Heart right ventricle (tissue), 16 donors: ENCODE results near the gene TRA2A. TPM values are rescaled to one million over a fixed set of nuclear protein-coding genes. Genes with fewer than 3 reads are reported as not detected.
"Not testable (repeated sequence)": the region's sequence is repeated elsewhere in the genome, so short reads cannot be mapped to it uniquely, and the experiment has no call there.

Experiments used
- ATAC-seq, 8 donors: fragments of 200-7000 bp; cut with Tn5 transposase; one replicate each; pipeline ENCODE4 v1.9.1; 2020; ENCODE audit warnings: mild to moderate bottlenecking in 8 of 8, moderate library complexity in 8 of 8, moderate number of reproducible peaks in 1 of 8
- DNase-seq, 2 donors: peaks; one replicate each; pipeline ENCODE4 v3.0.0-alpha.2; 2020
- H3K27ac ChIP-seq, 10 donors: fragments of 200-600 bp; sonication (generic) in 2 of 10; one replicate each; pipeline versions ENCODE4 v1.5.0 to v1.8.0; 2020 to 2022; ENCODE audit warnings: mild to moderate bottlenecking in 3 of 10
- H3K27me3 ChIP-seq, 7 donors: fragments of 200-600 bp; one replicate each; pipeline ENCODE4 v1.8.0; 2021 to 2022; ENCODE audit warnings: mild to moderate bottlenecking in 2 of 7
- H3K36me3 ChIP-seq, 9 donors: fragments of 200-600 bp; sonication (generic) in 1 of 9; one replicate each; pipeline versions ENCODE4 v1.5.0 to v1.8.0; 2020 to 2022; ENCODE audit warnings: mild to moderate bottlenecking in 2 of 9
- H3K4me1 ChIP-seq, 9 donors: fragments of 200-600 bp; sonication (generic) in 1 of 9; one replicate each; pipeline versions ENCODE4 v1.5.0 to v1.8.0; 2020 to 2022; ENCODE audit warnings: mild to moderate bottlenecking in 4 of 9
- H3K4me3 ChIP-seq, 10 donors: fragments of 200-600 bp; sonication (generic) in 2 of 10; one replicate each; pipeline versions ENCODE4 v1.5.0 to v1.8.0; 2020 to 2022; ENCODE audit warnings: mild to moderate bottlenecking in 7 of 10, moderate library complexity in 2 of 10
- H3K9me3 ChIP-seq, 11 donors: fragments of 200-600 bp in 10 of 11; sonication (generic) in 2 of 11; one replicate each; pipeline versions ENCODE4 v1.5.0 to v1.8.0; 2013 to 2022; ENCODE audit warnings: mild to moderate bottlenecking in 2 of 11, control low read depth in 1 of 11, moderate library complexity in 1 of 11
- WGBS, 2 donors: extraction: QIAGEN DNeasy Blood & Tissue Kit; methylation state at CpG; one replicate each; pipeline ENCODE4 v1.1.7; 2013; ENCODE audit warnings: inconsistent platforms in 1 of 2; 5-methylcytosine and 5-hydroxymethylcytosine counted together
- intact Hi-C, 10 donors: fragments of 100-400 bp; cut with DNase I; formaldehyde crosslinking; loops; one replicate each; pipeline versions ENCODE4 v1.11.1 to v1.14.2; 2022
- polyA plus RNA-seq, 2 donors: library from polyadenylated mRNA; stranded (reverse); fragments of 200-250 nt; gene quantifications; one replicate each; pipeline ENCODE4 v1.2.3, GENCODE V29; 2013
- total RNA-seq, 10 donors: library from RNA; stranded (reverse); fragmentation: NEBNext Ultra II Directional in 3 of 10; extraction: Animal tissue kit (Norgen Biotek cat#: 25700) in 3 of 10; gene quantifications; one replicate each; pipeline versions ENCODE4 v1.2.1 to v1.2.4, GENCODE V29; 2021 to 2023
- TF ChIP-seq, protein P1 (sequence below), 9 donors: fragments of 200-600 bp; sonication (generic) in 2 of 9; IDR thresholded peaks; one replicate each; pipeline versions ENCODE4 v1.5.0 to v1.8.0; 2021 to 2022; ENCODE audit warnings: antibody characterized with exemption in 9 of 9, mild to moderate bottlenecking in 5 of 9, moderate library complexity in 1 of 9
- donor health status: Arrhythmogenic right ventricular cardiomyopathy.
- donor health status: ischemic (EF 13 %, LVEDD 7.1; RV severe dilation, severe dysfunction).
- donor health status: healthy with polysubstance abuse.
- donor health status: DM: no; HTN: yes; CAD: no.
- donor health status: DM: no; HTN: no; CAD: no.
- donor health status: ischemic (EF 25% LVEDD 6.9; RV normal size, moderate dysfunction).
- donor health status: ischemic (EF 25% LVEDD 5.7; RV mildly dilated, moderate dysfunction).
- donor health status: healthy.
- donor health status: DM: yes; HTN: yes; CAD: no.
- donor health status: Ischemic cardiomyopathy.
- donor health status: ischemic (EF 35%, LVEDD 5.7; RV mildly dilated, moderate dysfunction).
- donor health status: nonischemic (EF 11% LVEDD 7.7; RV severe dilation, severe dysfunction).
- donor health status: DM: yes; HTN: yes; CAD: no.
- donor health status: PGD.
- donor health status: ischemic (EF 29% LVEDD 5.4; RV normal size, mild dysfunction).
- donor health status: nonischemic (EF 23%, LVEDD 6.1; RV moderate dilation, normal function).

The TRA2A gene
- total and polyA plus RNA-seq, 12 donors = 24.6 to 86.8 (median 31.2) TPM

- no peak for DNase-seq
- Histone ChIP-seq H3K27ac (no peak overlapping the region), H3K27me3 (no peaks in the 10 kb centered on the region), H3K36me3 (peaks cover 0 to 10% (median 0%) of the 10 kb centered on the region in 9 donors), H3K4me1 (peaks cover 0 to 6% (median 0%) of the 10 kb centered on the region in 9 donors), H3K4me3 (no peak overlapping the region), H3K9me3 (no peaks in the 10 kb centered on the region)
- TF ChIP-seq, protein P1, sequence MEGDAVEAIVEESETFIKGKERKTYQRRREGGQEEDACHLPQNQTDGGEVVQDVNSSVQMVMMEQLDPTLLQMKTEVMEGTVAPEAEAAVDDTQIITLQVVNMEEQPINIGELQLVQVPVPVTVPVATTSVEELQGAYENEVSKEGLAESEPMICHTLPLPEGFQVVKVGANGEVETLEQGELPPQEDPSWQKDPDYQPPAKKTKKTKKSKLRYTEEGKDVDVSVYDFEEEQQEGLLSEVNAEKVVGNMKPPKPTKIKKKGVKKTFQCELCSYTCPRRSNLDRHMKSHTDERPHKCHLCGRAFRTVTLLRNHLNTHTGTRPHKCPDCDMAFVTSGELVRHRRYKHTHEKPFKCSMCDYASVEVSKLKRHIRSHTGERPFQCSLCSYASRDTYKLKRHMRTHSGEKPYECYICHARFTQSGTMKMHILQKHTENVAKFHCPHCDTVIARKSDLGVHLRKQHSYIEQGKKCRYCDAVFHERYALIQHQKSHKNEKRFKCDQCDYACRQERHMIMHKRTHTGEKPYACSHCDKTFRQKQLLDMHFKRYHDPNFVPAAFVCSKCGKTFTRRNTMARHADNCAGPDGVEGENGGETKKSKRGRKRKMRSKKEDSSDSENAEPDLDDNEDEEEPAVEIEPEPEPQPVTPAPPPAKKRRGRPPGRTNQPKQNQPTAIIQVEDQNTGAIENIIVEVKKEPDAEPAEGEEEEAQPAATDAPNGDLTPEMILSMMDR (IDR thresholded peaks at IDR 0.05) = no peak
- no peak for ATAC-seq
- 95 to 97% methylated on average over 9 of the region's 9 CpGs for WGBS, 2 donors
- intact Hi-C loops = no loop called here
Measured at GRCh38 chr7:23494009-23494408, 37.8 kb downstream of the TRA2A start.

DNA sequence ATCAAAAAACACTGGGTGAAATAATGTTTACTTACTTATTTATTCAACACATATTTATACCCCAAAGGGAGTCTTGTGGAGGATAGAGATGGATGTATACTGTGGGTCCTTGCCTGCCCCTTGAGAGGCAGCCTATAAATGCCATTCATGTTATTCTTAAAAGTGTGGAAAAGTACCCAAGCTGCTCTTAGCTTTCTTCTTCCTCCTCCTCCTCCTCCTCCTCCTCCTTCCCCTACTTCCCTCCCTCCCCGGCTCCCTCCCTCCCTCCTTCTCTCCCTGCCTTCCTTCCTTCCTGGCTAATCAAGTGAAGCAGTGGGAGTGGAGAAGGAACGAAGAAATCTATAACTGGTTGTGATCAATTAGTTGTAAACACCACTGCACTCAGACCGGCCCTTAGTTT is 40.3 kb downstream of the TRA2A start:
- H3K4me1 ChIP-seq = peaks cover 0 to 6% (median 0%) of the 10 kb centered on the region in 9 donors
- 44 to 51% methylated on average over 3 of the region's 3 CpGs for WGBS, 2 donors

DNA sequence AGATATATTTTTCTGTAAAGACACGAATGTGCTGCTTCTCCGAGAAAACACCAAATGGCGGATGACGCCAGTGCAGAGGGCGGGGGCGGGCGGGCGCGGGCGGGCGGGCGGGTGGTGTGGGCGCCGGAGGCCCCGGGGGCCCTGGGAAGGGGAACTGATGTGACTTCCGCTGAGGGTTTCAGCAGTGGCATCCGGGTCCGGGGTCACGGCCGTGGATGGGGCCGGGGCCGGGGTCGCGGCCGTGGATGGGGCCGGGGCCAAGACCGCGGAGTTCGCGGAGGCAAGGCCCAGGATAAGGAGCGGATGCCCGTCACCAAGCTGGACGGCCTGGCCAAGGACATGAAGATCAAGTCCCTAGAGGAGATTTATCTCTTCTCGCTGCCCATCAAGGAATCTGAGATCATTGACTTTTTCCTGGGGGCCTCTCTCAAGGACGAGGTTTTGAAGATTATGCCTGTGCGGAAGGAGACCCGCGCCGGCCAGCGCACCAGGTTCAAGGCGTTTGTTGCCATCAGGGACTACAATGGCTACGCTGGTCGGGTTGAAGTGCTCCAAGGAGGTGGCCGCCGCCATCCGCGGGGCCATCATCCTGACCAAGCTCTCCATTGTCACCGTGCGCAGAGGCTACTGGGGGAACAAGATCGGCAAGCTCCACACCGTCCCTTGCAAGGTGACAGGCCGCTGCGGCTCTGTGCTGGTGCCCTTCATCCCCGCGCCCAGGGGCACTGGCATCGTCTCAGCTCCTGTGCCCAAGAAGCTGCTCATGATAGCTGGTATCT is 41.2 kb downstream of the TRA2A start:
- Histone ChIP-seq H3K4me3 (peak overlapping the region; percentile 35 to 68 (median 58)), H3K27me3 (no peaks in the 10 kb centered on the region), H3K36me3 (no peaks in the 10 kb centered on the region), H3K9me3 (no peaks in the 10 kb centered on the region), H3K27ac (peak overlapping the region in 9 of 10 donors; percentile 35 to 78 (median 52)), H3K4me1 (peaks cover 0 to 6% (median 0%) of the 10 kb centered on the region in 9 donors)
- ATAC-seq (peak; percentile 89 to 95 (median 93)), DNase-seq (peak; percentile 42 to 54)
- intact Hi-C loops = no loop called here
- WGBS, 2 donors = 51 to 53% methylated on average over 56 of the region's 56 CpGs
- TF ChIP-seq, protein P1 (IDR thresholded peaks at IDR 0.05) = no peak

More for the DNA sequence above, 40.3 kb downstream of the TRA2A start:
- Histone ChIP-seq H3K27me3 (no peaks in the 10 kb centered on the region), H3K27ac (no peak overlapping the region), H3K36me3 (no peaks in the 10 kb centered on the region), H3K9me3 (no peaks in the 10 kb centered on the region), H3K4me3 (peak overlapping the region in 6 of 10 donors; percentile 45 to 68 (median 64))
- intact Hi-C loops = no loop called here
- ATAC-seq = no peak
- no peak for DNase-seq
- TF ChIP-seq, protein P1 (IDR thresholded peaks at IDR 0.05) = no peak

DNA sequence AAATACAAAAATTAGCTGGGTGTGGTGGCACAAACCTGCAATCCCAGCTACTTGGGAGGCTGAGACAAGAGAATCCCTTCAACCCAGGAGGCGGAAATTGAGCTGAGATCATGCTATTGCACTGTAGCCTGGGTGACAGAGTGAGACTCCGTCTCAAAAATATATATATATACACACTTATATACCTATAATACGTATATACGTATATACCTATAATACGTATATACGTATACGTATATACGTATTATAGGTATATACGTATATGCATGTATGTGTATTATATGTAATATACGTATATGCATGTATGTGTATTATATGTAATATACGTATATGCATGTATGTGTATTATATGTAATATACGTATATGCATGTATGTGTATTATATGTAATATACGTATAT is 43.1 kb downstream of the TRA2A start:
- not testable (repeated sequence) for ATAC-seq, H3K4me3 ChIP-seq, H3K27ac ChIP-seq, H3K27me3 ChIP-seq, H3K4me1 ChIP-seq, H3K9me3 ChIP-seq, H3K36me3 ChIP-seq, DNase-seq
- intact Hi-C loops = loop anchor here in 1 of 10 donors (10.0 kb wide), 1 partner anchor 194 kb away; the partner anchor contains the start of gene MALSU1
- 96 to 98% methylated on average over 12 to 13 of the region's 13 CpGs for WGBS, 2 donors

DNA sequence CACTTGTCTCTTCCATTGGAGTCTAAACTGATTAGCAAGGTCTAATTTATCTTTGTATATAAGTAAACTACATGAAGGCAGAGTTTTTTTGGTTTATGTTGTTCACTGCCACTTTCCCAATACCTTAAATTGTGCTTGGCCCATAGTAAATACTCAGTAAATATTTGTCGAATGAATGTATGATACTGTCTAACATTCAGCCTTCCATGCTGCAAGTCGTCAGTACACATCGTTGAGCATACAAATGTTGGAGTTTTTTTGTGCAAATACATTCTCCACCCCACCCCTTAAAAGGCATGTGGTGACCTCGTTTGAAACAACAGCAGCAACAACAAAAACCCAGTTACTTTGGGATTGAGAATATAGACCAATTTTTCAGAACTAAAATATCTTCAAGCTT is 44.1 kb downstream of the TRA2A start:
- intact Hi-C loops = loop anchor here in 1 of 10 donors (10.0 kb wide), 1 partner anchor 193 kb away; the partner anchor contains the start of gene MALSU1
- ATAC-seq (no peak), DNase-seq (no peak)
- no peak overlapping the region for H3K27ac ChIP-seq
- no peak overlapping the region for H3K4me3 ChIP-seq
- H3K9me3 ChIP-seq = no peaks in the 10 kb centered on the region
- no peaks in the 10 kb centered on the region for H3K36me3 ChIP-seq
- TF ChIP-seq, protein P1 (IDR thresholded peaks at IDR 0.05) = no peak
- WGBS, 2 donors = 60 to 61% methylated on average over 4 of the region's 4 CpGs
- H3K4me1 ChIP-seq = peaks cover 0 to 6% (median 0%) of the 10 kb centered on the region in 9 donors
- peaks cover 0 to 15% (median 6%) of the 10 kb centered on the region in 7 donors for H3K27me3 ChIP-seq
